GM19324 (cell line): ENCODE results near the gene TGDS.
"Not testable (repeated sequence)": the region's sequence is repeated elsewhere in the genome, so short reads cannot be mapped to it uniquely, and the experiment has no call there.

Experiments
- ATAC-seq: cut with Tn5 transposase; IDR thresholded peaks from one replicate; pipeline ENCODE4 v1.9.1; 2021; ENCODE audit warnings: mild to moderate bottlenecking, moderate library complexity; ENCODE audit not compliant: unreplicated experiment, low FRiP score

TGDS gene

GRCh38 chr13:94556041-94556440 lies 39.9 kb downstream of the TGDS start:
- ATAC-seq, result no peak

GRCh38 chr13:94553766-94554165 lies 42.2 kb downstream of the TGDS start:
- ATAC-seq, result no peak

- ATAC-seq, result no peak
These were observed 43.9 kb downstream of the TGDS start for GRCh38 chr13:94552095-94552494.

GRCh38 chr13:94550062-94550738 lies 45.8 kb downstream of the TGDS start:
- peak; percentile 3 for ATAC-seq

GRCh38 chr13:94549232-94550061 lies 46.5 kb downstream of the TGDS start:
- ATAC-seq, result peak; percentile 96

- ATAC-seq, result peak; percentile 71
These were observed 47.1 kb downstream of the TGDS start for GRCh38 chr13:94548821-94549231.

GRCh38 chr13:94548382-94548781 lies 47.6 kb downstream of the TGDS start:
- ATAC-seq, result no peak

GRCh38 chr13:94546061-94546839 lies 49.7 kb downstream of the TGDS start:
- no peak for ATAC-seq

- ATAC-seq, result no peak
These were observed 51.0 kb downstream of the TGDS start for GRCh38 chr13:94544922-94545321.

GRCh38 chr13:94542917-94543316 lies 53.0 kb downstream of the TGDS start:
- no peak for ATAC-seq

GRCh38 chr13:94537740-94538630 lies 58.0 kb downstream of the TGDS start:
- ATAC-seq, result no peak

- ATAC-seq, result no peak
These were observed 60.2 kb downstream of the TGDS start for GRCh38 chr13:94535775-94536174.

- ATAC-seq, result no peak
These were observed 60.7 kb downstream of the TGDS start for GRCh38 chr13:94535231-94535630.

GRCh38 chr13:94534166-94534565 lies 61.8 kb downstream of the TGDS start:
- ATAC-seq, result no peak

- not testable (repeated sequence) for ATAC-seq
These were observed 63.7 kb downstream of the TGDS start for GRCh38 chr13:94532278-94532677.

GRCh38 chr13:94526956-94527355 lies 69.0 kb downstream of the TGDS start:
- not testable (repeated sequence) for ATAC-seq

GRCh38 chr13:94525781-94526180 lies 70.2 kb downstream of the TGDS start:
- ATAC-seq, result no peak

GRCh38 chr13:94524407-94524806 lies 71.5 kb downstream of the TGDS start:
- ATAC-seq, result no peak
